ENCODE measurements around the gene HTRA3.

HTRA3 gene

GRCh38 chr4:8343262-8343966 is 73.9 kb downstream of the HTRA3 start:
- Histone ChIP-seq H3K4me3 (no peak overlapping the region), H3K9me3 (ENCODE audit: low read depth, low read length) (no peaks in the 10 kb centered on the region), H3K36me3 (ENCODE audit: insufficient read depth, low read length) (no peaks in the 10 kb centered on the region), H3K27ac (no peak overlapping the region), H3K9ac (ENCODE audit: insufficient read length) (no peak overlapping the region)
- no peak for DNase-seq (ENCODE audit: low read depth, low spot score)
- TF ChIP-seq EZH2 (IDR thresholded peaks at IDR 0.05) (no peak), FOXP2 (optimal IDR thresholded peaks at IDR 0.05; ENCODE audit: control extremely low read depth, extremely low read length, insufficient read depth) (no peak), POLR2AphosphoS5 (IDR thresholded peaks at IDR 0.05; ENCODE audit: borderline replicate concordance, low read depth, low read length) (no peak)

GRCh38 chr4:8343967-8344331 is 74.4 kb downstream of the HTRA3 start:
- Histone ChIP-seq H3K36me3 (ENCODE audit: insufficient read depth, low read length) (no peaks in the 10 kb centered on the region), H3K9me3 (ENCODE audit: low read depth, low read length) (no peaks in the 10 kb centered on the region), H3K4me3 (no peak overlapping the region), H3K9ac (ENCODE audit: insufficient read length) (no peak overlapping the region), H3K27ac (no peak overlapping the region)
- TF ChIP-seq POLR2AphosphoS5 (IDR thresholded peaks at IDR 0.05; ENCODE audit: borderline replicate concordance, low read depth, low read length) (no peak), FOXP2 (optimal IDR thresholded peaks at IDR 0.05; ENCODE audit: control extremely low read depth, extremely low read length, insufficient read depth) (no peak), EZH2 (IDR thresholded peaks at IDR 0.05) (no peak)
- no peak for DNase-seq (ENCODE audit: low read depth, low spot score)

- DNase-seq (ENCODE audit: low read depth, low spot score), result no peak
- Histone ChIP-seq H3K9ac (ENCODE audit: insufficient read length) (no peak overlapping the region), H3K4me3 (no peak overlapping the region), H3K27ac (no peak overlapping the region), H3K36me3 (ENCODE audit: insufficient read depth, low read length) (no peaks in the 10 kb centered on the region), H3K9me3 (ENCODE audit: low read depth, low read length) (no peaks in the 10 kb centered on the region)
- TF ChIP-seq EZH2 (IDR thresholded peaks at IDR 0.05), result no peak
Measured at GRCh38 chr4:8344377-8344776, 74.8 kb downstream of the HTRA3 start.

DNA sequence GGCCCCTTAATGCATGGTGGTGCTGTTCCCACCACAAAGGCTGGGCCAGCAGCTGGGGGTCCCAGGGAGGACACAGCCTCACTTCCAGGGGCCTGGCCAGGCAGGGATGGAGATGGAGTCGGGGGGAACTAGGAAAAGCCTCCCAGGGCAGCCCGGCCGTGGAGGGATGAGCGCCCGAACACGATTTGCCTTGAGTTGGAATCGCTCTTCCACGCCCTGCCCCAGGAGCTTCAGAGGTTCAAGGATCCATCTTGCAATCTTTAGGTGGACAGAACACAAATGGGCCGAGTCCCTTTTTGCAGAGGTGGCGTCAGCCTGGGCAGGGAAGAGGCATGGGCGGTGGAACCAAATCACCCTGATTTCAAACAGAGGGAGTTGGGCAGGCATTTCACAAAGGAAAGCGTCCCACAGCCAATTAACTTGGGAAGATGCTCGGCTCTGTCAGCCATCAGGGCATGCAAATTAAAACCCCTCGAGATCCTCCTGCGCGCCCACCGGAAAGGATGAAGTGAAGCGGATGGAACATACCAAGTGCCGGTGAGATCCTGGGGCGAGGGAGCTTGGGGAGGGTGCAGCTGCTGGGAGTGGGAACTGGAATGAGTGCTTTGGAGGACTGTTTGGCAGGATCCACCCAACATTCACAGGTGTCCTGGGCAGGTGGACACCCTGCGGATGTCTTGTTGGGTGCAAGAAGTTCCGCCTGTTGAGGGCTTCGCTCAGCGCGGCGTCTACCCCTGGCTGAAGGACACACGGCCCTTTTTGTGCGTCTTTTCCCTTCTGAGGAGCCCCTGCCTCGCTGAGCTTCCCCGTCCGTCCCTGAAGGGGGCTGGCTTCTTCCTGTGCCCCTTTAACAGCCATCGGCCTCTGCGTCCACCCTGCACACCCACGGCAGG is 75.7 kb downstream of the HTRA3 start:
- H3K9ac ChIP-seq (ENCODE audit: insufficient read length), result no peak overlapping the region
- H3K4me3 ChIP-seq, result no peak overlapping the region
- no peak overlapping the region for H3K27ac ChIP-seq
- no peaks in the 10 kb centered on the region for H3K9me3 ChIP-seq (ENCODE audit: low read depth, low read length)
- no peaks in the 10 kb centered on the region for H3K36me3 ChIP-seq (ENCODE audit: insufficient read depth, low read length)
- TF ChIP-seq POLR2AphosphoS5 (IDR thresholded peaks at IDR 0.05; ENCODE audit: borderline replicate concordance, low read depth, low read length) (no peak), EZH2 (IDR thresholded peaks at IDR 0.05) (no peak), FOXP2 (optimal IDR thresholded peaks at IDR 0.05; ENCODE audit: control extremely low read depth, extremely low read length, insufficient read depth) (no peak)
- no peak for DNase-seq (ENCODE audit: low read depth, low spot score)

DNA sequence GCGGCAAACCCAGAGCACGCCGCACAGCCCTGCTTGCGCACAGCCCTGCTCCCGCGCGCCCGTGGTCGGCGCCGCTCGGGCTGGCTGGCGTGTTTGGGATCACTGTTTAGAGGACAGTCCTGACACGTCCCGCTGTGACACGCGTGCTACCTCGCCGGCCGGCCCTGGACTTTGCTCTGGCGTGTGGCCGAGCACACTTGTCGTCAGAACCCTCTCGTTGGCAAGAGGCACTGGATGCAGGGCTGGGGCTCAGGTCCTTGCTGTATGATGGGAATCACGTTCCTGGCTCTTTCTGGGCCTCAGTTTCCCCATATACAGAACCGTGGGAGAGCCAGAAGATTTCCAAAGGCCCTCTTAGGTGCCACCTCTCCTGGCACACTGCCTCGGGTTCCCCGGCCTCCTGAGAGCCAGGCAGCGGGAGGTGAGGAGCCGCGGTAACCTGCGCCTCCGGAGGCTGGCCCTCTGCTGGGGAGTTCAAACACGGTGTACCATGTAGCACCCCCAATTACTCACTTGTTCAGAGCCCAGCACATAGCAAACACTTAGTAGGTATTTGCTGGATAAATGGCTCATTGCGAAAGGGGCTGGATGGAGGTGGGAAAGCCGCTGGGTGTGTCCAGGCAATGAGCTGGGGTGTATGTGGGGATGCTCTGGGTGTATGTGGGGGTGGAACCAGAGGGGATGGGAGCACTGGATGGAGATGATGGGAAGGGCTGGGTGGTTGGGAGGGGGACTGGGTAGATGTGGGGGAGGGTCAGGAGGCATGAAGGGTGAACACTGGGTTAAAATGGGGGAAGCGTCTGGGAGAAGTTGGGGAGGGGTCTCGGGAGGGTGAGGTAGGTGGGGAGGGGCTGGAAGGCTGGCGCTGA is 76.6 kb downstream of the HTRA3 start:
- H3K36me3 ChIP-seq (ENCODE audit: insufficient read depth, low read length), result no peaks in the 10 kb centered on the region
- no peaks in the 10 kb centered on the region for H3K9me3 ChIP-seq (ENCODE audit: low read depth, low read length)
- no peak for TF ChIP-seq FOXP2 (optimal IDR thresholded peaks at IDR 0.05; ENCODE audit: control extremely low read depth, extremely low read length, insufficient read depth)
- TF ChIP-seq POLR2AphosphoS5 (IDR thresholded peaks at IDR 0.05; ENCODE audit: borderline replicate concordance, low read depth, low read length), result no peak
- TF ChIP-seq EZH2 (IDR thresholded peaks at IDR 0.05), result no peak
- H3K9ac ChIP-seq (ENCODE audit: insufficient read length), result no peak overlapping the region
- H3K27ac ChIP-seq, result no peak overlapping the region
- DNase-seq (ENCODE audit: low read depth, low spot score), result no peak
- no peak overlapping the region for H3K4me3 ChIP-seq

DNA sequence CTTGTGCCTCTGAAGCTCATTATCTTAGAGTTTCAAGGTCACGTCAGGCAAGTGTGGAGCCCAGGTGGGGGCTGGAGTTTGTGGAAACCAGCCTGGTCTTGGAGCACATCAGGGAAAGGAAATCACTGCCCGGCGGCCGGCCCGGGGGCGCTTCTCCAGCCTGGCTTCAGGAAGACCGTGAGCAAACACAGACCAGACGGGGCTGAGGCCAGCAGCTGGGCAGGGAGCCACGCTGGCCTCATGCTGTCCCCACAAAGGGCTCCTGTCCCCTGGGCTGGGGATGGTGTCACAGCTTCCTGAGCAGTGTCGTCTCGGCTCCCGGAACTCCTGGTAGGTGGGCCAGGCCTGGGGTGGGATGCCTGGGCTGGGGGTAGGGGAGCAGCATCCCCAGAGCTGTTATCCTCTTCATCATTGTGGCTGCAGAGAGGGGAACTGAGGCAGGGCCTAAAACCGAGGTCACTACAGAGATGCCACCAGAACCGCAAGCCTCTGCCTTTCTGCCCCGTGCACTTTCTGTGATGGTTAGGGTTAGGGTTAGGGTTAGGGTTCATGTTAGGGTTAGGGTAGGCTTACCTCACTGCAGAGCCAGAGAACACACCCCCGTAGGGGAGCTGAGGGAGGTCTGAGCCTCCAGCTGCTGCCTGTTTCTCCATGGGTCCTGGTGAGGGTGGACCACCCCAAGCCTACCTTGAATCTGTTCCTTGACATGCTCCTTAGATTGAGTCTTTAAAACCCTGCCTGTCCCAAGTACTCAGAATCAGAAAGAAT is 77.5 kb downstream of the HTRA3 start:
- Histone ChIP-seq H3K4me3 (no peak overlapping the region), H3K36me3 (ENCODE audit: insufficient read depth, low read length) (no peaks in the 10 kb centered on the region), H3K9ac (ENCODE audit: insufficient read length) (no peak overlapping the region), H3K9me3 (ENCODE audit: low read depth, low read length) (no peaks in the 10 kb centered on the region), H3K27ac (no peak overlapping the region)
- TF ChIP-seq FOXP2 (optimal IDR thresholded peaks at IDR 0.05; ENCODE audit: control extremely low read depth, extremely low read length, insufficient read depth) (no peak), EZH2 (IDR thresholded peaks at IDR 0.05) (no peak), POLR2AphosphoS5 (IDR thresholded peaks at IDR 0.05; ENCODE audit: borderline replicate concordance, low read depth, low read length) (no peak)
- DNase-seq (ENCODE audit: low read depth, low spot score), result no peak

DNA sequence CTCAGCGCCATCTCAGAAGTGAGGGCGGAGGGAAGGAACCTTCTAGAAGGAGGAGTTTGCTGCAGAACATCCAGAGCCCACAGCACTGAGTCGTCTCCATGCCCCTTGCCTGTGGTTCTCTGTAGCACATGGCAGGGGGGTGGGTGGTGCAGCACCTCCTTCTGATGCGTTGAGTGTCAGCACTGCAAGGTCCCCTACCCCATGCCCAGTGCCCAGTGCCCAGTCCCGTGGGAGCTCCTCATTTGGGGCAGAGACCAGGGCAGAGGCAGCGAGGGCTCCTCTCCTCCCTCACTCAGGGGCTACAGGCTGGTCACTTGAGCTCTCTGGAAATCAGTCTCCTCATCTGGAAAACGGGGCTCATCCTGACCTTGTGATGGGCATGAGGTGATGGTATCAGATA is 78.1 kb downstream of the HTRA3 start:
- Histone ChIP-seq H3K9me3 (ENCODE audit: low read depth, low read length) (no peaks in the 10 kb centered on the region), H3K4me3 (no peak overlapping the region), H3K36me3 (ENCODE audit: insufficient read depth, low read length) (no peaks in the 10 kb centered on the region), H3K27ac (no peak overlapping the region), H3K9ac (ENCODE audit: insufficient read length) (no peak overlapping the region)
- TF ChIP-seq FOXP2 (optimal IDR thresholded peaks at IDR 0.05; ENCODE audit: control extremely low read depth, extremely low read length, insufficient read depth), result no peak
- no peak for TF ChIP-seq EZH2 (IDR thresholded peaks at IDR 0.05)
- TF ChIP-seq POLR2AphosphoS5 (IDR thresholded peaks at IDR 0.05; ENCODE audit: borderline replicate concordance, low read depth, low read length), result no peak
- DNase-seq (ENCODE audit: low read depth, low spot score), result no peak
